ENCODE results near the gene BDH1.

The BDH1 gene

GRCh38 chr3:197547306-197548011, 8.3 kb downstream of the BDH1 start:
- H3K9me3 Mint-ChIP-seq, result no peaks in the 10 kb centered on the region
- no peak overlapping the region for H3K27ac Mint-ChIP-seq
- H3K4me3 Mint-ChIP-seq, result no peak overlapping the region
- DNase-seq (no peak), ATAC-seq (no peak)
- no peaks in the 10 kb centered on the region for H3K27me3 Mint-ChIP-seq
- peaks cover 41% of the 10 kb centered on the region for H3K36me3 Mint-ChIP-seq (ENCODE audit: low read depth)
- peaks cover 5% of the 10 kb centered on the region for H3K4me1 Mint-ChIP-seq

- Mint-ChIP-seq H3K9me3 (no peaks in the 10 kb centered on the region), H3K4me1 (peaks cover 2% of the 10 kb centered on the region), H3K4me3 (no peak overlapping the region), H3K27ac (no peak overlapping the region), H3K27me3 (no peaks in the 10 kb centered on the region), H3K36me3 (ENCODE audit: low read depth) (peaks cover 36% of the 10 kb centered on the region)
- ATAC-seq (no peak), DNase-seq (no peak)
Measured at GRCh38 chr3:197546307-197547085, 9.3 kb downstream of the BDH1 start.

- no peak for ATAC-seq
- no peak overlapping the region for H3K27ac Mint-ChIP-seq
- H3K4me3 Mint-ChIP-seq, result no peak overlapping the region
- H3K9me3 Mint-ChIP-seq, result no peaks in the 10 kb centered on the region
- no peaks in the 10 kb centered on the region for H3K27me3 Mint-ChIP-seq
- peaks cover 37% of the 10 kb centered on the region for H3K36me3 Mint-ChIP-seq (ENCODE audit: low read depth)
- H3K4me1 Mint-ChIP-seq, result peaks cover 2% of the 10 kb centered on the region
- DNase-seq, result no peak
Measured at GRCh38 chr3:197545571-197545970, 10.2 kb downstream of the BDH1 start.

- Mint-ChIP-seq H3K4me3 (no peak overlapping the region), H3K27me3 (no peaks in the 10 kb centered on the region), H3K36me3 (ENCODE audit: low read depth) (peaks cover 37% of the 10 kb centered on the region), H3K27ac (no peak overlapping the region), H3K4me1 (peaks cover 2% of the 10 kb centered on the region), H3K9me3 (no peaks in the 10 kb centered on the region)
- no peak for ATAC-seq
- DNase-seq, result no peak
Measured at GRCh38 chr3:197545101-197545500, 10.7 kb downstream of the BDH1 start.

GRCh38 chr3:197542741-197543454, 12.9 kb downstream of the BDH1 start:
- Mint-ChIP-seq H3K36me3 (ENCODE audit: low read depth) (peaks cover 43% of the 10 kb centered on the region), H3K27ac (no peak overlapping the region), H3K4me1 (peaks cover 2% of the 10 kb centered on the region), H3K27me3 (no peaks in the 10 kb centered on the region), H3K9me3 (no peaks in the 10 kb centered on the region), H3K4me3 (no peak overlapping the region)
- ATAC-seq (no peak), DNase-seq (no peak)

GRCh38 chr3:197541756-197542539, 13.8 kb downstream of the BDH1 start:
- Mint-ChIP-seq H3K27me3 (no peaks in the 10 kb centered on the region), H3K27ac (no peak overlapping the region), H3K4me3 (no peak overlapping the region), H3K4me1 (peaks cover 2% of the 10 kb centered on the region), H3K9me3 (no peaks in the 10 kb centered on the region), H3K36me3 (ENCODE audit: low read depth) (peaks cover 46% of the 10 kb centered on the region)
- DNase-seq (no peak), ATAC-seq (no peak)

- Mint-ChIP-seq H3K9me3 (no peaks in the 10 kb centered on the region), H3K27me3 (no peaks in the 10 kb centered on the region), H3K4me3 (no peak overlapping the region), H3K27ac (no peak overlapping the region), H3K36me3 (ENCODE audit: low read depth) (peaks cover 41% of the 10 kb centered on the region), H3K4me1 (peaks cover 2% of the 10 kb centered on the region)
- ATAC-seq (no peak), DNase-seq (no peak)
Measured at GRCh38 chr3:197540961-197541377, 14.8 kb downstream of the BDH1 start.

GRCh38 chr3:197539651-197540051, 16.1 kb downstream of the BDH1 start:
- no peaks in the 10 kb centered on the region for H3K27me3 Mint-ChIP-seq
- H3K4me3 Mint-ChIP-seq, result no peak overlapping the region
- no peaks in the 10 kb centered on the region for H3K9me3 Mint-ChIP-seq
- DNase-seq (no peak), ATAC-seq (no peak)
- peaks cover 33% of the 10 kb centered on the region for H3K36me3 Mint-ChIP-seq (ENCODE audit: low read depth)
- no peak overlapping the region for H3K27ac Mint-ChIP-seq
- peaks cover 2% of the 10 kb centered on the region for H3K4me1 Mint-ChIP-seq

GRCh38 chr3:197533927-197534725, 21.6 kb downstream of the BDH1 start:
- DNase-seq (no peak), ATAC-seq (no peak)
- Mint-ChIP-seq H3K36me3 (ENCODE audit: low read depth) (peaks cover 26% of the 10 kb centered on the region), H3K27ac (no peak overlapping the region), H3K9me3 (no peaks in the 10 kb centered on the region), H3K4me1 (no peaks in the 10 kb centered on the region), H3K4me3 (no peak overlapping the region), H3K27me3 (no peaks in the 10 kb centered on the region)

GRCh38 chr3:197533396-197533795, 22.4 kb downstream of the BDH1 start:
- no peak overlapping the region for H3K4me3 Mint-ChIP-seq
- no peaks in the 10 kb centered on the region for H3K27me3 Mint-ChIP-seq
- no peaks in the 10 kb centered on the region for H3K4me1 Mint-ChIP-seq
- ATAC-seq, result no peak
- no peaks in the 10 kb centered on the region for H3K9me3 Mint-ChIP-seq
- DNase-seq, result no peak
- H3K27ac Mint-ChIP-seq, result no peak overlapping the region
- H3K36me3 Mint-ChIP-seq (ENCODE audit: low read depth), result peaks cover 26% of the 10 kb centered on the region

- no peak overlapping the region for H3K27ac Mint-ChIP-seq
- H3K4me3 Mint-ChIP-seq, result no peak overlapping the region
- DNase-seq (no peak), ATAC-seq (no peak)
- no peaks in the 10 kb centered on the region for H3K27me3 Mint-ChIP-seq
- peaks cover 24% of the 10 kb centered on the region for H3K36me3 Mint-ChIP-seq (ENCODE audit: low read depth)
- no peaks in the 10 kb centered on the region for H3K9me3 Mint-ChIP-seq
- no peaks in the 10 kb centered on the region for H3K4me1 Mint-ChIP-seq
Measured at GRCh38 chr3:197532388-197532787, 23.4 kb downstream of the BDH1 start.

GRCh38 chr3:197528190-197528589, 27.6 kb downstream of the BDH1 start:
- H3K4me3 Mint-ChIP-seq, result no peak overlapping the region
- H3K9me3 Mint-ChIP-seq, result no peaks in the 10 kb centered on the region
- no peaks in the 10 kb centered on the region for H3K27me3 Mint-ChIP-seq
- no peak overlapping the region for H3K27ac Mint-ChIP-seq
- H3K36me3 Mint-ChIP-seq (ENCODE audit: low read depth), result peaks cover 30% of the 10 kb centered on the region
- no peaks in the 10 kb centered on the region for H3K4me1 Mint-ChIP-seq
- ATAC-seq (no peak), DNase-seq (no peak)

GRCh38 chr3:197527569-197527968, 28.2 kb downstream of the BDH1 start:
- Mint-ChIP-seq H3K4me3 (no peak overlapping the region), H3K27ac (no peak overlapping the region), H3K9me3 (no peaks in the 10 kb centered on the region), H3K27me3 (no peaks in the 10 kb centered on the region), H3K4me1 (no peaks in the 10 kb centered on the region), H3K36me3 (ENCODE audit: low read depth) (peaks cover 29% of the 10 kb centered on the region)
- ATAC-seq, result no peak
- no peak for DNase-seq

GRCh38 chr3:197525706-197526105, 30.1 kb downstream of the BDH1 start:
- no peak overlapping the region for H3K27ac Mint-ChIP-seq
- peaks cover 19% of the 10 kb centered on the region for H3K36me3 Mint-ChIP-seq (ENCODE audit: low read depth)
- H3K4me1 Mint-ChIP-seq, result no peaks in the 10 kb centered on the region
- DNase-seq, result no peak
- no peak for ATAC-seq
- no peaks in the 10 kb centered on the region for H3K9me3 Mint-ChIP-seq
- H3K4me3 Mint-ChIP-seq, result no peak overlapping the region
- no peaks in the 10 kb centered on the region for H3K27me3 Mint-ChIP-seq
